ENCODE measurements around the gene GZMM.
A peak's percentile ranks its signal among the peaks of the same experiment; 100 is the strongest.

GZMM gene

DNA sequence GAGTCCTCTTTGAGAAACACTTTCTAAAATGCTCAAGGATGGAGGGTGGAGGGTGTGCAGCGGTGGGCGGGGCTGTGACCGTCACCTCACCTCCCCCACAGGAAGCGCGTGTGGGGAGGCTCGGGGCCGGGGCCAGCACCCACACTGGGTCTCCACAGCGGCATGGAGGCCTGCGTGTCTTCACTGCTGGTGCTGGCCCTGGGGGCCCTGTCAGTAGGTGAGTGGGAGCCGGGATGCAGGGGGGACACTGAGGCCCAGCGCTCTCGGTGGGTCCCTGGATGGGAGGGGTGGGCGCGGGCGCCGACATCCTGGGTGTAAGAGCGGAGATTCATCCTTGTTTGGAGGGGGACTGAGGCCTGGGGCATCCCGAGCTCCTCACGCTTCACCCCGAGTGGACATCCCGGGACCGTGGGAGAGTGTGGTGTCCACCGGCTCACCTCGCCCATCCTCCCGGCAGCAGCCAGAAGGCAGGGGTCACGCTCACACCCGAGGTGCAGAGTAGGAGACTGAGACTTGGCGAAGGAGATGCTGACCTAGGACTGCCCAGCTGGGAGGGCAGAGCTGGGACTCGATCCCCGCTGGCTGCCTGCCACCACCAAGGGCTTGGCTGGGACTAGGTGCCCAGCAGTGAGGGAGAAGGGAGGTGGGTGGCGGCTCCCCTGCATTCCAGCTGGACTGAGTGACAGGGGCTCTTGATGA is at the start of gene GZMM:
Gene GZMM (plus strand): TSS at position 144 of the 699 bp plus-strand sequence. CDS start 19 bp downstream, at position 163.
- peak; percentile 75 for DNase-seq

DNA sequence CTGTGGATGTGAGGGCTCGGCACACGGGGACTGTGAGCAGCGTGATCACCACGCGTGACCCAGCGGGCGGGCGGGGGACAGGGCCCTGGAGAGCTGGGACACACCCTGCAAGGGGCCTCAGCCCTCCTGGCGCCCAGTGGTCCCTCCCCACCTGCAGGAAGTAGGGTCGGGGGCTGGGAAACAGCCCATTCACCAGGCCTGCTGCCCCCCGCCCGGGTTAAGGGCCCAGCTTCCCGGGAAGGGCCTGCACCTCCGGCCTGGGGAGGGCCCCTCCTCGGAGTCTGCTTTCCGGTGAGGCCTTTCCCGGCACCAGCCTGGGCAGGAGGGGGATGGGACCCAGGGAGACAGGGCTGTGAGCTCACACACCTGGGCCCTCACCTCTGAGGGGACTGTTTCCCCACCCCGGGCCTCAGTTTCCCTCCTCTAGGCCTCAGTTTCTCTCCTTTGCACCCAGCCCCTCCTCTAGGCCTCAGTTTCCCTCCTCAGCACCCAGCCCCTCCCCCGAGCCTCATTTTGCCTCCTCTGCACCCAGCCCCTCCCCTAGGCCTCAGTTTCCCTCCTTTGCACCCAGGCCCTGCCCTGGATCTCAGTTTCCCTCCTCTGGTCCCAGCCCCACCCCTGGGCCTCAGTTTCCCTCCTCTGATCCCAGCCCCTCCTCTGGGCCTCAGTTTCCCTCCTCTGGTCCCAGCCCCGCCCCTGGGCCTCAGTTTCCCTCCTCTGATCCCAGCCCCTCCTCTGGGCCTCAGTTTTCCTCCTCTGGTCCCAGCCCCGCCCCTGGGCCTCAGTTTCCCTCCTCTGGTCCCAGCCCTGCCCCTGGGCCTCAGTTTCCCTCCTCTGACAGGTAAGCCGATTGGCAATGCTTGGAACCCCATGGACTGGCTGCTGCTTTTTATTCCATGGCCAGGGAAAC is 49.4 kb upstream of the GZMM start:
- no peak for DNase-seq

DNA sequence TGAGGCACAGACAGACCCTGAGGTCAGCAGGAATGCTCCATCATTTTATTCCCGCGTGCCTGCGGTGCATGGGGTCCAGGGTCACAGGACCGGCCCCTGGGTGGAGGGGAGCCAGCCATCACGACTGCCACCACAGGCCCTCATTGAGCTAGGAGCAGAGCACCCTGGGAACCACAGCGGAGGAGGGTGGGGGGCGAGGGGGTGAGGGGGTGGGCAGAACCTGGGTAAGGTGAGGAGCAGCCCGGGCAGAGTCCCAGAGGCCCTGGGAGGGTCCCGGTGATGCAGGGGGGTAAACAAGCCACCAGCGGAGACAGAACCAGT is 48.8 kb upstream of the GZMM start:
- no peak for DNase-seq

DNA sequence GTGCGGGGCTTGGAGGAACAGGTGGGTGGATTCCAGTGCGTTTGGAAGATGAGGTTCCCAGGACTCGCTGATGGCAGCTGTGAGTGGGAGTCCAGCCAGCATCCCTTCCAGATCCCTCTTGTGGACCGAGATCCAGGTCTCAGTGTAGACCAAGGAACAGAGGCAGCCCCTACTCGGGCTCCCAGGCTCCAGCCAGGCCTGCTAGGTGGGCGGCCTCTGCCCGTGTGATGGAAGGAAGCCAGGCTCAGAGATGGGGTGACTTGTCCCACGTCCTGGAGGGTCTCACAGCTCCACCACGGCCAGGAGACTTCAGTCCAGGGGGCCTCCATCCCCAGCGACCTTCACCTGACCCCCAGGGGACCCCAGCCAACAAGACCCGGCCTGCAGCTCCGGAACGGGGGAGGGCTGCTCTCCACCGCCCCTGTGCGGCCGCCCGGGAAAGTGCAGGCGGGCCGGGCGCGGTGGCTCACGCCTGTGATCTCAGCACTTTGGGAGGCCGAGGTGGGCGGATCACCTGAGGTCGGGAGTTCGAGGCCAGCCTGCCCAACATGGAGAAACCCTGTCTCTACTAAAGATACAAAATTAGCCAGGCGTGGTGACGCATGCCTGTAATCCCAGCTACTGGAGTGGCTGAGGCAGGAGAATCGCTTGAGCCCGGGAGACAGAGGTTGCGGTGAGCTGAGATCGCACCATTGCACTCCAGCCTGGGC is 48.3 kb upstream of the GZMM start:
- DNase-seq = peak; percentile 42

DNA sequence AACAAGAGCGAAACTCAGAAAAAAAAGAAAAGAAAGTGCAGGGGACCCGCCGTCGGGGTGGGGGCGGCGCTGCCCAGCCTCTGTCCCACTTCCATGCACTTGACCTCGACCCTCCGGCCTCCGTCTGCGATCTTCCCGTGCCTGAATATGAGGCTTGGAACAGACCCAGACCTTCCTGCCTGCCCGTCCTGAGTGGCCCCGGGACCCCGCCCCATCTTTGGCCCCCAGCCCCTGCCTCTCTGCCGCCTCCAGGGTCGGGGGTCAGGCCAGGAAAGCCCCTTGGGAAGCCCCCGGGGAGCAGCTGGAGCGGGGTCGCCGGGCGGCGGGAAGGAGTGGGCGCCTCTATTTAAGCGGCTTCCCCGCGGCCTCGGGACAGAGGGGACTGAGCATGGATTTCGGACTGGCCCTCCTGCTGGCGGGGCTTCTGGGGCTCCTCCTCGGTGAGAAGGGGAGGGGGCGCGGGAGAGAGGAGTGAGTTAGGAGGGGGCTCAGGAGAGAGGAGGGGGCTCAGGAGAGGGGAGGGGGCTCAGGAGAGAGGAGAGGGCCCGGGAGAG is 47.7 kb upstream of the GZMM start, which contains the start of gene MADCAM1:
Gene MADCAM1 (plus strand): TSS at position 375 of the 554 bp plus-strand sequence. CDS start 14 bp downstream, at position 389.
- DNase-seq = no peak

DNA sequence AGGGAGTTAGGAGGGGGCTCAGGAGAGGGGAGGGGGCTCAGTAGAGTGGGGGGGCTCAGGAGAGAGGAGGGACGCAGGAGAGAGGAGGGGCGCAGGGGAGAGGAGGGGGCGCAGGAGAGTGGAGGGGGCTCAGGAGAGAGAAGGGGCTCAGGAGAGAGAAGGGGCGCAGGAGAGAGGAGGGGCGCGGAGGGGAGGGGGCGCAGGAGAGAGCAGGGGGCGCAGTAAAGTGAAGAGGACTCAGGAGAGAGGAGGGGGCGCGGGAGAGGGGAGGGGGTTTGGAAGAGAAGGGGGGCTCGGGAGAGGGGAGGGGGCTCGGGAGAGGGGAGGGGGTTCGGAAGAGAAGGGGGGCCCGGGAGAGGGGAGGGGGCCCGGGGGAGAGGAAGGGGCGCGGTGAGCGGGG is 46.9 kb upstream of the GZMM start:
- no peak for DNase-seq

DNA sequence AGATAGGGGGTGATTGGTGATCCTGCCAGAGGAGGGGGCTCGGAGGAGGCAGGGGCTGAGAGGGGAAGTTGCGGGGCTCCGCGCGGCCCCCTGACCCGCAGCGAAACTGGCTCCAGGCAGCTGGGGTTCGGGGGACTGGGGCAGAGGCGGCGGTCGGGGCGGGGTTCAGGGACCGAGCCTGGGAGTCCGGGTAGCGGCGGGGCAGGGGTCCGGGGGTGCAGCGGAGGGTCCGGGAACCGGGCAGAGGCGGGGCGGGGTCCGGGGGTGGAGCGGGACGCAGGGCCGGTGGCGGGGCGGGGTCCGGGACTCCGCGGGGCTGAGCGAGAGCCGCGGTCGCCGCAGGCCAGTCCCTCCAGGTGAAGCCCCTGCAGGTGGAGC is 46.4 kb upstream of the GZMM start:
- DNase-seq = no peak

DNA sequence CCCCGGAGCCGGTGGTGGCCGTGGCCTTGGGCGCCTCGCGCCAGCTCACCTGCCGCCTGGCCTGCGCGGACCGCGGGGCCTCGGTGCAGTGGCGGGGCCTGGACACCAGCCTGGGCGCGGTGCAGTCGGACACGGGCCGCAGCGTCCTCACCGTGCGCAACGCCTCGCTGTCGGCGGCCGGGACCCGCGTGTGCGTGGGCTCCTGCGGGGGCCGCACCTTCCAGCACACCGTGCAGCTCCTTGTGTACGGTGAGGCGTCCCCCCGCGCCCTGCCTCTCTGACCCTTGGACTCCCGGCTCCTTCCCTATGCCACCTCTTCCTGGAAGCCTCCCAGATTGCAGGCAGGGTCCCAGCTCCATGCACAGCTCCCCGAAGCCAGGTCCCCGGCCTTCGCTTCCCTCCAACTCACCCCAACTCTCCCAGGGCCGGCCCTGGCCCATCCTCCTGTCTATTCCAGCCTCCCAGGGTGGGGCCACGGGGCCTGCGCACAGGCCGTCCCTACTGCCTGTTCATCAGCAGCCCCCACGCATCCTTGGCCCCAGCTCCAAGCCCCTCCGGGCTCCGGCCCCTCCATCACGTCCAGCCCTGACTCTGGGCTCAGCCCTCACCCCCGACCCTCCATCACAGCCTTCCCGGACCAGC is 45.9 kb upstream of the GZMM start:
- DNase-seq = no peak

DNA sequence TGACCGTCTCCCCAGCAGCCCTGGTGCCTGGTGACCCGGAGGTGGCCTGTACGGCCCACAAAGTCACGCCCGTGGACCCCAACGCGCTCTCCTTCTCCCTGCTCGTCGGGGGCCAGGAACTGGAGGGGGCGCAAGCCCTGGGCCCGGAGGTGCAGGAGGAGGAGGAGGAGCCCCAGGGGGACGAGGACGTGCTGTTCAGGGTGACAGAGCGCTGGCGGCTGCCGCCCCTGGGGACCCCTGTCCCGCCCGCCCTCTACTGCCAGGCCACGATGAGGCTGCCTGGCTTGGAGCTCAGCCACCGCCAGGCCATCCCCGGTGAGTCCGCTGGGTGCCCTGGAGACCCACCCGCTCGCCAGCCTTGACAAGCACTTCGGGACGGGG is 45.4 kb upstream of the GZMM start:
- no peak for DNase-seq

DNA sequence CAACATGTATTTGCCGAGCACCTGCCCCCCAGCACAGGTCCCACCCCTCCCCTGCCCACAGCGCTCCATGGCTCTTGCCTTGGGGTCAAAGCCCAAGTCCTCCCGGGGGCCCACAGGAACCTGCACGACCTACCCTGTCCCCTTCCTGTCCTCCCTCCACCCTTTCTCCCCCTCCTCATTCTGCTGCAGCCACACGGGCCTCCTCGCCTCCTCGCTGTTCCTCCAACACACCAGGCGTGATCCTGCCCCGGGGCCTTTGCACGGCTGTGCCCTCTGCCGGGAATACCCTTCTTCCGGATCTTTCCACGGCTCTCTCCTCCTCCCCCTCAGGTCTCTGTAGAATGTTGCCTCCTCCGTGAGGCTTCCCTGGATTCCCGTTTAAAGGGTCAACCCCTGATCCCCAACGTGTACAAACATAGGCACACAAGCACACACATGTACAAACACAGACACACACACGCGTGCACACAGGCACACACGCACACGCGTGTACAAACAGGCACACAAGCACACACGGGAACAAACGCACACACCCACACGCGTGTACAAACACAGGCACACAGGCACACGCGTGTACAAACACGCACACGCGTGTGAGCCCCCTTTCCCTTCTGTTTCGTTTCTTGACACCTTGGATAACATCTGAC is 44.8 kb upstream of the GZMM start:
- DNase-seq = no peak

DNA sequence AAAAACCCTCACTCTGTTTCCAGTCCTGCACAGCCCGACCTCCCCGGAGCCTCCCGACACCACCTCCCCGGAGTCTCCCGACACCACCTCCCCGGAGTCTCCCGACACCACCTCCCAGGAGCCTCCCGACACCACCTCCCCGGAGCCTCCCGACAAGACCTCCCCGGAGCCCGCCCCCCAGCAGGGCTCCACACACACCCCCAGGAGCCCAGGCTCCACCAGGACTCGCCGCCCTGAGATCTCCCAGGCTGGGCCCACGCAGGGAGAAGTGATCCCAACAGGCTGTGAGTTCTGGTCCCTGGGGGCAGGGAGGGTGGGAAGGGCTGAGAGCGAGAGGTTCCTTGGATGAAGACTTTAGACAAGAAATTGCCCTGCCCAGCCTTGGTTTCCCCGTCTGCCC is 42.2 kb upstream of the GZMM start:
- no peak for DNase-seq

DNA sequence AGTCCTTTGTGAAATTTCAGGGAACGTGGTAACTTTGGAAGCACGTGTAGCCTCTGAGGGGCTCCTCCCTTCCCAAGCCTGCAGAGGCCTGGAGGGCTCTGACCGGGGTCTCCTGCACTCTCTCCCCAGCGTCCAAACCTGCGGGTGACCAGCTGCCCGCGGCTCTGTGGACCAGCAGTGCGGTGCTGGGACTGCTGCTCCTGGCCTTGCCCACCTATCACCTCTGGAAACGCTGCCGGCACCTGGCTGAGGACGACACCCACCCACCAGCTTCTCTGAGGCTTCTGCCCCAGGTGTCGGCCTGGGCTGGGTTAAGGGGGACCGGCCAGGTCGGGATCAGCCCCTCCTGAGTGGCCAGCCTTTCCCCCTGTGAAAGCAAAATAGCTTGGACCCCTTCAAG is 39.2 kb upstream of the GZMM start:
- DNase-seq = no peak

DNA sequence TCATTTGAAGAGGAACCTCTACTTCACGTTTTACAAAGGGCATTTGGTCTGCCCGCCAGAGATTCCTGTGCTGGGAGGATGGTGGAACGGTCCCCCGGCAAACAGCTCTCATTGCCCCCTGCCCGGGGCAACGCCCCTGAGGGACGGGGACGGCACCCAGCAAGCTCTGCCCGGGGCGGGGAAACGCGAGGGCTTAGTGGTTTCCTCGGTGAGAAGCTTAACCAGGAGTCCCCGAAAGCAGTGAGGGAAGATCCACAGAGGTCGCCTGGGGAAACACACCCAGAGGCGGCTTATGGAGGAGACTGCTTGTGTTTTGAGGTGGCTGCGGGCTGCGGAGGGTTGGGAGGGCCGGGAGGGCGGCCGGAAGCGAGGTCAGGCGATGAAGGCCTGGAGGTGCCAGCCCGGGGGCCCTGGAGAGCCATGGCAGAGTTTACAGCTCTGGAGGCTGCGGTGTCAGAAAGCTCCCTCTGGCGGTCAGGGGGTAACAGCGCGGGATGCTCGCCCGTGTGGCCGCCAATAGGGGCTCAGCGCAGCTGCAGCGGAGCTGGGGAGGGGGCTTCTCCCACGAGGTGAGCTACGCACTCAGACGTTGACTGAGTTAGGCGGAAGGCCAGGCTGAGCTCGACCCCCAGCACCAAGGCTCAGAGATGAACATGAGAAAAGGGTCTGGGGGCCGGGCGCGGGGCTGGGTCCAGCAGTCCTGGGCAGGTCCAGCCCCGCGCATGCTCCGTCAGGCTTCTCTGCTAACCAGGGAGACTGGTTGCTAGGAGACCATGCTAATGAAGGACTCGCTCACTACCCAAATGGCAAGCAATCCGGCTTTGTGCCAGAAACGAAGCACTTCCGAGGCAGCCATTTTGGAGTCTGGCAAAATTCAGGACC is 37.2 kb upstream of the GZMM start:
- DNase-seq = peak; percentile 89

DNA sequence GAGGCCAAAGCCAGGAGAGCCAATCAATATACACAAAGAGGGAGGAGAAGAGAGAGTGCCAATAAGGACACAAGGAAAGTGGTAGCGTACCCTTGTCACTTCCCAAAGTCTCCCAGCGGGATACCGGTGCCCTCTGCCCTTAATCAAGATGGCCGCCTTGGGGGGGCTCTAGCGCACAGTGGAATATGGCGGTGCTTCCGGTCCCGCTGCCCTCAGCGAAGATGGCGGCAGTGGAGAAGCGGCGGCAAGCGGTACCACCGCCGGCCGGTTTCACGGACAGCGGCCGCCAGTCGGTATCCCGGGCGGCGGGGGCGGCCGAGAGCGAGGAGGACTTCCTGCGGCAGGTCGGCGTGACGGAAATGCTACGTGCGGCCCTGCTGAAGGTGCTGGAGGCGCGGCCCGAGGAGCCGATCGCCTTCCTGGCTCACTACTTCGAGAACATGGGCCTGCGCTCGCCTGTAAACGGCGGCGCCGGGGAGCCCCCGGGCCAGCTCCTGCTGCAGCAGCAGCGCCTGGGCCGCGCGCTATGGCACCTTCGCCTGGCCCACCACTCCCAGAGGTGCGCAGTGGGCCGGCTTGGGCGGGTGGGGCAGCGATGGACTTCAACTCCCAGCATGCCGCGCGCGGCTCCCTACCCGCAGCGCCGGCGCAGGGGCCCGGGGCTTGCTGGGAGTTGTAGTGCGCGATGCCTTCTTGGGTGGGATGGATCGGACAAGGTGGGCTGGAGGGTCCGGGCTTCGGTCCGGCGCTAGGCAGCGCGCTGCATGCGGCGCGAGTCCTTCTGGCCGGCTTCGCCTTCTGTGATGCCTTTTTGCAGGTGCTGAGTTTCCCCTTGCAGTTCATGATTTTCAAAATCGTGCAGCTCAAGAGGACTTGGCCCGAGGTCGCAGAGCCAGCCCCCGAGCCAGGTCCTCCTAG is 36.3 kb upstream of the GZMM start, which contains the start of gene TPGS1:
Gene TPGS1 (plus strand): TSS at position 212 of the 918 bp plus-strand sequence. CDS start 10 bp downstream, at position 222.
- peak; percentile 81 for DNase-seq

DNA sequence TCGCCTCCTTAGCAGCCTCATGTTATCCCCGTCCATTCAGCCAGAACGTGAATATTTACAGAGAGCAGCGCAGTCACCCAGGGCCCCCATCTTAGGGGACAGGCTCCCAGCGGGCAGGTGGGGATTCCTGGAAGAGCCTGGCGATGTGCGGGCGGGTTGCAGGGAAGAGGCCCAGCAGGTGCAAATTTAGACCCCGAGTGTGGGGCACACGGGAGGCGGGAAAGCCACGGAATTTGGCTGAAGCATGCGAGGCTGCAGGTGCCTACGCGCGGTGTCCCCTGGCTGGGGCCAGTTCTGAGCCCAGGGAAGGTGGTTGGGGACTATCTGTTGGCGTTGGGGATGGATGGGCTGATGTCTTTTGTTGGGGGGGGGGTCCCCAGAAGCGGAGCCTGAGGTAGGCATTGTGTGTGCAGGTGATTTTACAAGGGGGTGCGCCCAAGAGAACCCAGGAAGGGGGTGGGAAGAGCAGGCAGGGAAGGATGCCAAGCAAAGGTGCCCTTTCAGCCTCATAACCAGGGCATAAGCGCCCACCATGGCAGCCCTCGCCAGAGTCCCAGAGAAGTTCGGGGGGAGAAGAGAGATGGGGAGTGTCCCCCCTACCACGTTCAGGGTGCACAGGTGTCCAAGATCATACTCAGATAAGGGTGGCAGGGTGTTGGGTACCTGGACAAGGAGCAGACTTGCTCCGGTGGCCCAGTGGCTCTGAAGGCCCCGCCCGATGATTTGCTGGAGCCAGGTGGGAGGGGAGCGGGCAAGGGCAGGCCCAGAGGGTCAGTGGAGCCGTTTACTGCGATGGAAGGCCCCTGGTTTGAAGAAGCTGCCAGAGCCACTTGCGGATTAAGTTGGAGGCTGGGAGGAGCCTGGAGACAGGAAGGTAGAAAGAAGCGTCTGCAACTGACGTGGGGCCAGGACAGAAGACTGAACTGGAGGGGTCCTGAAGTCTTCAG is 35.4 kb upstream of the GZMM start:
- DNase-seq = no peak

DNA sequence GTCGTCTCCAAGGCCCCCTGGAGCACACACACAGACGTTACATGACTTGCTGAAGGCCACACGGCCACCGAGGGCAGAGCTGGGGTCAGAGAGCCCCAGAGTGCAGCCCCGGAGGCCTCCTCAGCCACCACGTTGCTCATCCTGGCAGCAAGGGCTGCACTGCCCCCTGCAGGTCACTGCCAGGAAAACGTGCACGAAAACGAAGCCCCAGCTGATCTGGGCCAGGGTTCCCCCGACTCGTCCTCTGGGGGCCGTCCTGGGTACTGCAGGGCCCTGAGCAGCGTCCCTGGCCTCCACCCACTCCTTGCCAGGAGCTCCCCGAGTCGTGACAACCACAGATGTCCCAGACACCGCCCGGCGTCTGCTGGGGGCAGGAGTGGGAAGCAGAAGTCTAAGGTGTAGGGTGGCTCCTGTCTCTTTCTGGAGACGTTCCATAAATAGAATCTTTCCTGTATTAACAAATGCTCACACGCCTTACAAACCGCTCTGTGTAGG is 33.2 kb upstream of the GZMM start:
- DNase-seq = peak; percentile 93

DNA sequence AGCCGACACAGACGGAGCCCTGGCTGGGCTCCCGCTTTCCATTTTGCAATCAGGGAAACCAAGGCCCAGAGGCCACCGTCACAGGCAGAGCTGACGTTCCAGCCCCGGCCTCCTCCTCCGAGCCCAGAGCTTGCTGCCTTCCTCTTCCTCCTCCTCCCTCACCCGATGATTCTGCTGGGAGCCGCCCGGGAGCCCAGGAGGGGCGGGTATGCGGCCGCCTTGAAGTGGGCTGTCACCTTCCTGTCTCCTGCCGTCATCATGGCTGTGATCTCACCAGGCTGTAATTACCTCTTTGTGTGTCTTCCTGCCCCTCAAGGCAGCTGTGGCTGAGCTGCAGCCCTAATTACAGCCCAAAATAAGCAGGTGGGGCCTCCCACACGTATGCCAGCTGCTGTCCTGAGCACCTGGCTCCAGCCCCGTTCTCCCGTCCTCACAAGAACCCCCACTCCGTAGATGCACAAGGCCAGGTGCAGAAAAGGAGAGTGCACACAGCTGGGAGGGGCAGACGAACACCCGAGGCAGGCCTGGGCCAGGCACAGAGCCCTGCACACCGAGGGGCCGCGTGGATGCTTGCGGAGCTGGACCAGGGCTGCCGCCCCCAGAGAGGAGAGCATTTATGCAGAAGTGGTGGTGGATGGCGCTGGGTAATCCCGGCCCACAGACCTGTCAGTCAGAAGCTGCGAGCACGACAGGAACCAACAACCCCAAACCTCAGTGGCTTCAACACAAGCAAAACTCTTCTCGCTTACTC is 32.6 kb upstream of the GZMM start:
- DNase-seq = peak; percentile 86
